GM12878 (cell line): Measurements from ENCODE around the gene GTSF1L. TPM values are rescaled to one million over a fixed set of nuclear protein-coding genes. Genes with fewer than 3 reads are reported as not detected.

Experiments used
- ATAC-seq: fragments of 200-7000 bp; cut with Tn5 transposase; 3 replicates; pipeline ENCODE4 v1.9.1; 2020; ENCODE audit warnings: mild to moderate bottlenecking, moderate library complexity
- BruUV-seq: library from RNA; stranded (reverse); fragments of 400-500 nt; replicated peaks from 2 replicates; lab custom pipeline; 2021; lab: Mats Ljungman, UMichigan
- CTCF ChIA-PET: fragments of 300-600 bp; sonication (Branson Sonifier 250); formaldehyde crosslinking; extraction: SDS; loops from one replicate; lab custom pipeline; 2021; ENCODE audit warnings: inconsistent platforms; lab: Yijun Ruan, JAX
- POLR2A ChIA-PET: fragments of 350-600 bp; formaldehyde crosslinking; extraction: SDS; loops from one replicate; lab custom pipeline; 2021; ENCODE audit warnings: inconsistent platforms; lab: Charles Lee
- RAD21 ChIA-PET: fragments of 300-600 bp; sonication (Branson Sonifier 250); formaldehyde crosslinking; loops from one replicate; lab custom pipeline; 2023; ENCODE audit warnings: antibody characterized with exemption; ENCODE audit not compliant: unreplicated experiment; lab: Charles Lee
- SMC1A ChIA-PET: fragments of 300-600 bp; sonication (Branson Sonifier 250); formaldehyde crosslinking; loops from one replicate; lab custom pipeline; 2023; ENCODE audit not compliant: unreplicated experiment, uncharacterized antibody; lab: Charles Lee
- DNase-seq: peaks from one replicate; pipeline ENCODE4 v3.0.0-alpha.2; 2011; ENCODE audit warnings: low read depth, low spot score
- FAIRE-seq: peaks from 3 replicates; lab custom pipeline; 2011; peaks lifted over from hg19 to GRCh38; lab: Jason Lieb, UNC
- H2AFZ ChIP-seq: 2 replicates; pipeline ENCODE4 v1.6.0; 2011; ENCODE audit warnings: low read depth, low read length, control low read depth; ENCODE audit not compliant: control insufficient read depth
- H3K27ac ChIP-seq: 2 replicates; pipeline ENCODE4 v1.5.1; 2011; ENCODE audit warnings: control low read depth; ENCODE audit not compliant: control insufficient read depth, insufficient read depth
- H3K27me3 ChIP-seq, 2 experiments: replicated peaks in 1 of 2; 2 replicates each; pipeline versions ENCODE4 v1.6.0 to v1.6.1; 2011; ENCODE audit warnings: low read length in 1 of 2; ENCODE audit not compliant: control insufficient read depth in 2 of 2, insufficient read depth in 2 of 2
- H3K36me3 ChIP-seq, 2 experiments: 2 replicates each; pipeline ENCODE4 v1.5.1; 2011; ENCODE audit warnings: low read length in 1 of 2; ENCODE audit not compliant: control insufficient read depth in 2 of 2, insufficient read depth in 2 of 2
- H3K4me1 ChIP-seq: 2 replicates; pipeline ENCODE4 v1.6.1; 2011; ENCODE audit warnings: mild to moderate bottlenecking, low read length, moderate library complexity, mixed read lengths; ENCODE audit not compliant: control insufficient read depth, insufficient read depth
- H3K4me2 ChIP-seq: 2 replicates; pipeline ENCODE4 v1.6.0; 2011; ENCODE audit warnings: control low read depth; ENCODE audit not compliant: control insufficient read depth, insufficient read depth
- H3K4me3 ChIP-seq: fragments of 200-600 bp; sonication (generic); 2 replicates; pipeline ENCODE4 v1.5.1; 2016
- H3K79me2 ChIP-seq: 2 replicates; pipeline ENCODE4 v1.6.0; 2011; ENCODE audit warnings: low read length; ENCODE audit not compliant: control insufficient read depth, insufficient read depth
- H3K9ac ChIP-seq: 2 replicates; pipeline ENCODE4 v1.8.0; 2011; ENCODE audit warnings: low read length, control low read depth, mixed read lengths; ENCODE audit not compliant: control insufficient read depth, insufficient read depth
- H3K9me3 ChIP-seq: replicated peaks from 3 replicates; pipeline ENCODE4 v1.5.1; 2011; ENCODE audit warnings: mild to moderate bottlenecking, low read length; ENCODE audit not compliant: control insufficient read depth, insufficient read depth
- H4K20me1 ChIP-seq: 2 replicates; pipeline ENCODE4 v1.6.0; 2011; ENCODE audit not compliant: control insufficient read depth, insufficient read depth
- NFYB ChIP-seq: IDR thresholded peaks from 2 replicates; pipeline ENCODE4 v1.6.1; 2011; ENCODE audit warnings: low read depth, mild to moderate bottlenecking, low read length, improper control_type of control experiment, moderate library complexity; ENCODE audit not compliant: insufficient read depth
- YY1 ChIP-seq: IDR thresholded peaks from 2 replicates; pipeline ENCODE4 v1.6.1; 2011; ENCODE audit warnings: low read depth, mild to moderate bottlenecking, low read length
- WGBS: methylation state at CpG from one replicate; pipeline ENCODE4 v1.1.6; 2016; ENCODE audit warnings: low lambda C conversion rate; ENCODE audit not compliant: insufficient replicate concordance, insufficient coverage; ENCODE audit errors: missing lambda C conversion rate; 5-methylcytosine and 5-hydroxymethylcytosine counted together
- in situ Hi-C: fragments of 300-500 bp; cut with MboI; formaldehyde crosslinking; loops from 9 replicates; pipeline ENCODE4 v1.14.3; 2018; ENCODE audit warnings: mixed read lengths
- intact Hi-C: fragments of 100-400 bp; cut with micrococcal nuclease; formaldehyde crosslinking; loops from one replicate; pipeline ENCODE4 v1.14.2; 2022; ENCODE audit not compliant: unreplicated experiment
- polyA plus RNA-seq, 11 experiments: library from polyadenylated mRNA; depleted of rRNA in 4 of 11; unstranded in 6 of 11; stranded (reverse) in 5 of 11; fragments of >200 nt; fragmentation: Nextera tagmentation in 4 of 11; fragmentation: Illumina TruSeq in 1 of 11; extraction: Ambion mirVana in 4 of 11; extraction: Trizol in 1 of 11; gene quantifications; 1 replicate in 1 of 11; 2 replicates in 10 of 11; pipeline versions ENCODE4 v1.2.1 to v1.2.3, GENCODE V29; 2011 to 2016; ENCODE audit warnings: inconsistent platforms in 2 of 11, missing spikeins in 2 of 11, low read depth in 1 of 11
- total RNA-seq, 4 experiments: library from RNA; depleted of rRNA in 3 of 4; stranded (reverse); fragments of >200 nt in 3 of 4; fragmentation: Illumina TruSeq in 1 of 4; extraction: Trizol in 1 of 4; gene quantifications; 2 replicates each; pipeline versions ENCODE4 v1.2.1 to v1.2.3, GENCODE V29; 2013 to 2021
- TF ChIP-seq, protein P1 (sequence below): fragments of 450-650 bp; IDR thresholded peaks from 2 replicates; pipeline ENCODE4 v1.6.1; 2017; ENCODE audit warnings: mild to moderate bottlenecking, moderate library complexity
- TF ChIP-seq, protein P2 (sequence below): fragments of 450-650 bp; IDR thresholded peaks from 2 replicates; pipeline ENCODE4 v1.6.1; 2018; ENCODE audit warnings: borderline replicate concordance, mild to moderate bottlenecking; ENCODE audit not compliant: partially characterized antibody
- TF ChIP-seq, protein P3 (sequence below): fragments of 150-350 bp; IDR thresholded peaks from 2 replicates; pipeline ENCODE4 v1.6.1; 2016; ENCODE audit warnings: low read depth, low read length

Gene GTSF1L
- total and polyA plus RNA-seq, 10 of the 15 experiments (the other 5 are each of a cell fraction or from before 2014, with no cell fraction given) = 0.56 to 2.4 (median 1.3) TPM

DNA sequence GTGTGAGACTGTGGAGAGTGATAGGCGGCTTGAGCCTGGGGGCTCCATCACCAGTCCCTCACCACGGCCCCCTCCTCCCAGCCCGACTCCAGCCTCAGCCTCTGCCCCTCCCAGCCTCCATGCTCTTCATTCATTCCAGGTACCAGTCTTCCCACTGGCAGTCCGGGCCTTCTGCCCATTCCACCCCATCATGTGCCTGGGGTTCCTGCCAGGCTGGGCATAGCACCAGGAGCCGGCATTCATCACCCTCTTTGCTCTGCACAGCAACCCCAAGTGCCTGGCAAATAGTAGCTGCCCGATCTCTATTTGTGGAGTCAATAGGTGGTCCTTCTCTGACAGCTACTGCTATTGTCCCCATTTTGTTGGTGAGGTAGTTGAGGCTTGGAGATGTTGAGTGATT lies 39.6 kb upstream of the GTSF1L start (continued):
- TF ChIP-seq, protein P1, sequence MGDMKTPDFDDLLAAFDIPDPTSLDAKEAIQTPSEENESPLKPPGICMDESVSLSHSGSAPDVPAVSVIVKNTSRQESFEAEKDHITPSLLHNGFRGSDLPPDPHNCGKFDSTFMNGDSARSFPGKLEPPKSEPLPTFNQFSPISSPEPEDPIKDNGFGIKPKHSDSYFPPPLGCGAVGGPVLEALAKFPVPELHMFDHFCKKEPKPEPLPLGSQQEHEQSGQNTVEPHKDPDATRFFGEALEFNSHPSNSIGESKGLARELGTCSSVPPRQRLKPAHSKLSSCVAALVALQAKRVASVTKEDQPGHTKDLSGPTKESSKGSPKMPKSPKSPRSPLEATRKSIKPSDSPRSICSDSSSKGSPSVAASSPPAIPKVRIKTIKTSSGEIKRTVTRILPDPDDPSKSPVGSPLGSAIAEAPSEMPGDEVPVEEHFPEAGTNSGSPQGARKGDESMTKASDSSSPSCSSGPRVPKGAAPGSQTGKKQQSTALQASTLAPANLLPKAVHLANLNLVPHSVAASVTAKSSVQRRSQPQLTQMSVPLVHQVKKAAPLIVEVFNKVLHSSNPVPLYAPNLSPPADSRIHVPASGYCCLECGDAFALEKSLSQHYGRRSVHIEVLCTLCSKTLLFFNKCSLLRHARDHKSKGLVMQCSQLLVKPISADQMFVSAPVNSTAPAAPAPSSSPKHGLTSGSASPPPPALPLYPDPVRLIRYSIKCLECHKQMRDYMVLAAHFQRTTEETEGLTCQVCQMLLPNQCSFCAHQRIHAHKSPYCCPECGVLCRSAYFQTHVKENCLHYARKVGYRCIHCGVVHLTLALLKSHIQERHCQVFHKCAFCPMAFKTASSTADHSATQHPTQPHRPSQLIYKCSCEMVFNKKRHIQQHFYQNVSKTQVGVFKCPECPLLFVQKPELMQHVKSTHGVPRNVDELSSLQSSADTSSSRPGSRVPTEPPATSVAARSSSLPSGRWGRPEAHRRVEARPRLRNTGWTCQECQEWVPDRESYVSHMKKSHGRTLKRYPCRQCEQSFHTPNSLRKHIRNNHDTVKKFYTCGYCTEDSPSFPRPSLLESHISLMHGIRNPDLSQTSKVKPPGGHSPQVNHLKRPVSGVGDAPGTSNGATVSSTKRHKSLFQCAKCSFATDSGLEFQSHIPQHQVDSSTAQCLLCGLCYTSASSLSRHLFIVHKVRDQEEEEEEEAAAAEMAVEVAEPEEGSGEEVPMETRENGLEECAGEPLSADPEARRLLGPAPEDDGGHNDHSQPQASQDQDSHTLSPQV = no peak
- TF ChIP-seq, protein P2, sequence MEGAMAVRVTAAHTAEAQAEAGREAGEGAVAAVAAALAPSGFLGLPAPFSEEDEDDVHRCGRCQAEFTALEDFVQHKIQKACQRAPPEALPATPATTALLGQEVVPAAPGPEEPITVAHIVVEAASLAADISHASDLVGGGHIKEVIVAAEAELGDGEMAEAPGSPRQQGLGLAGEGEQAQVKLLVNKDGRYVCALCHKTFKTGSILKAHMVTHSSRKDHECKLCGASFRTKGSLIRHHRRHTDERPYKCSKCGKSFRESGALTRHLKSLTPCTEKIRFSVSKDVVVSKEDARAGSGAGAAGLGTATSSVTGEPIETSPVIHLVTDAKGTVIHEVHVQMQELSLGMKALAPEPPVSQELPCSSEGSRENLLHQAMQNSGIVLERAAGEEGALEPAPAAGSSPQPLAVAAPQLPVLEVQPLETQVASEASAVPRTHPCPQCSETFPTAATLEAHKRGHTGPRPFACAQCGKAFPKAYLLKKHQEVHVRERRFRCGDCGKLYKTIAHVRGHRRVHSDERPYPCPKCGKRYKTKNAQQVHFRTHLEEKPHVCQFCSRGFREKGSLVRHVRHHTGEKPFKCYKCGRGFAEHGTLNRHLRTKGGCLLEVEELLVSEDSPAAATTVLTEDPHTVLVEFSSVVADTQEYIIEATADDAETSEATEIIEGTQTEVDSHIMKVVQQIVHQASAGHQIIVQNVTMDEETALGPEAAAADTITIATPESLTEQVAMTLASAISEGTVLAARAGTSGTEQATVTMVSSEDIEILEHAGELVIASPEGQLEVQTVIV = no peak
- TF ChIP-seq NFYB = no peak

DNA sequence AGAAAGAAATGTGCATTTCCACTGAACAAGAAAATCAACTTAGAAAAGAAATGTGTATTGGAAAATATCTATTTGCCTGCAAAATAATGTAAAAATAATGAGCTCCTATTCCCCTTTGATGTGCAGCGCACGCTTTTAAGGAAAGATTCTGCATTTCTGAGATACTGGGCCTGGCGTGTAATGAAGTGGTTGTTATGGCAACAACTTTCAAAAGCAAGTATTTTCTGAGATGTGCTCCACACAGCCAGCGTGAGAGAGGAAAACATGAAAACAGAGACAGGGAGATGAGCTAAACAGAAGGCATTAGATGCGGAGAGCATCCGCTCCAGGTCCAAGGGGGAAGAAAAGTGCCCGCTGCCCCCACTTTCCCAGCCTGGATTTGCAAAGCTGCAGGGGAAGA lies 39.1 kb upstream of the GTSF1L start:
- POLR2A ChIA-PET = no interaction called here

More for the DNA sequence above, 39.1 kb upstream of the GTSF1L start:
- Histone ChIP-seq H3K27me3 (no peaks in the 10 kb centered on the region), H3K9me3 (no peaks in the 10 kb centered on the region), H3K4me2 (no peak overlapping the region), H3K27ac (no peak overlapping the region), H3K79me2 (no peaks in the 10 kb centered on the region), H3K9ac (no peak overlapping the region), H3K4me1 (no peaks in the 10 kb centered on the region), H3K36me3 (no peaks in the 10 kb centered on the region), H4K20me1 (no peaks in the 10 kb centered on the region), H2AFZ (no peak overlapping the region), H3K4me3 (no peak overlapping the region)
- 82% methylated on average over 7 of the region's 7 CpGs for WGBS
- RAD21 ChIA-PET = no interaction called here
- BruUV-seq = no TSS peak
- intact Hi-C loops (no loop called here), in situ Hi-C loops (no loop called here)
- no peak for TF ChIP-seq YY1
- TF ChIP-seq, protein P3, sequence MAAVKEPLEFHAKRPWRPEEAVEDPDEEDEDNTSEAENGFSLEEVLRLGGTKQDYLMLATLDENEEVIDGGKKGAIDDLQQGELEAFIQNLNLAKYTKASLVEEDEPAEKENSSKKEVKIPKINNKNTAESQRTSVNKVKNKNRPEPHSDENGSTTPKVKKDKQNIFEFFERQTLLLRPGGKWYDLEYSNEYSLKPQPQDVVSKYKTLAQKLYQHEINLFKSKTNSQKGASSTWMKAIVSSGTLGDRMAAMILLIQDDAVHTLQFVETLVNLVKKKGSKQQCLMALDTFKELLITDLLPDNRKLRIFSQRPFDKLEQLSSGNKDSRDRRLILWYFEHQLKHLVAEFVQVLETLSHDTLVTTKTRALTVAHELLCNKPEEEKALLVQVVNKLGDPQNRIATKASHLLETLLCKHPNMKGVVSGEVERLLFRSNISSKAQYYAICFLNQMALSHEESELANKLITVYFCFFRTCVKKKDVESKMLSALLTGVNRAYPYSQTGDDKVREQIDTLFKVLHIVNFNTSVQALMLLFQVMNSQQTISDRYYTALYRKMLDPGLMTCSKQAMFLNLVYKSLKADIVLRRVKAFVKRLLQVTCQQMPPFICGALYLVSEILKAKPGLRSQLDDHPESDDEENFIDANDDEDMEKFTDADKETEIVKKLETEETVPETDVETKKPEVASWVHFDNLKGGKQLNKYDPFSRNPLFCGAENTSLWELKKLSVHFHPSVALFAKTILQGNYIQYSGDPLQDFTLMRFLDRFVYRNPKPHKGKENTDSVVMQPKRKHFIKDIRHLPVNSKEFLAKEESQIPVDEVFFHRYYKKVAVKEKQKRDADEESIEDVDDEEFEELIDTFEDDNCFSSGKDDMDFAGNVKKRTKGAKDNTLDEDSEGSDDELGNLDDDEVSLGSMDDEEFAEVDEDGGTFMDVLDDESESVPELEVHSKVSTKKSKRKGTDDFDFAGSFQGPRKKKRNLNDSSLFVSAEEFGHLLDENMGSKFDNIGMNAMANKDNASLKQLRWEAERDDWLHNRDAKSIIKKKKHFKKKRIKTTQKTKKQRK = no peak
- CTCF ChIA-PET = interaction anchor here (1.3 kb wide), 1 partner anchor 75 kb away, joined by 3 read pairs; no protein-coding TSS in a partner anchor
- no peak for ATAC-seq
- no peak for DNase-seq
- no peak for FAIRE-seq
- SMC1A ChIA-PET = interaction anchor here (0.8 to 1.0 kb wide), 2 partner anchors 10 to 15 kb away, joined by 3 to 4 read pairs; no protein-coding TSS in a partner anchor
